ENCODE results near the gene LSM10. TPM values are rescaled to one million over a fixed set of nuclear protein-coding genes. Genes with fewer than 3 reads are reported as not detected.

Gene LSM10
- total and polyA plus RNA-seq, 9 donors: 20.0 to 49.3 (median 37.8) TPM

DNA sequence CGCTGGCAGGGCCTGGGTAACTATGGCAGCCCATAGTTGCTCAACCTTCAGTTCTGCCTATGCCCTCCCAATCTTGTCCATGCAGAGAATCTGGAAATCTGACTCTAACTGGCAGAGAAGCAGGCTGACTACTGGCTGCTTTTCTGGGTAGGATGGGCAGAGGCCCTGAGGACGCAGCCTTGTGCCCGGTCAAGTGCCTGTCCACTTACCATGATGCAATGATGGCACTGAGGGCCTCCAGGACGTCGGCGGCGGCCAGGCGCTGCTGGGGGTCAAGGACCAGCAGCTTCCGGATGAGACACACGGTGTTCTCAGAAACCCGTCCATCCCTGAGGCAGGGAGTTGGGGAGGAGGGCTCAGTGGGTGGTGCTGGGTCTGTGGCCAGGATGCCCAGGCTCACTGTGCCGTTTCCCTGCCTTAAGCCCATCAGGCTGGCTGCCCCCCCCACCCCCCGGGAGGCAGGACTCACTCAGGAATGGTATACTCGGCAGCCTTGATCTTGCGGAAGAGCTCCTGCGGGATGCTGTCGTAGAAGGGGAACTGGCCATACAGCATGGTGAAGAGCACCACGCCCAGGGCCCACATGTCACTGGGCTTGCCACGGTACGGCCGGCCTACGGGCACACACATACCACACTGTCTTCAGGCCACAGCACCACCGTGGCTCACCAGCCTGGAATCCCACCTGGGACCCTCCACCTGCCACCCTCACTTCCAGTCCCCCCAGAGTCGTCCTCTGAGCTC lies 53.9 kb downstream of the LSM10 start:
- Histone ChIP-seq H3K27me3 (no peaks in the 10 kb centered on the region), H3K4me3 (no peak overlapping the region), H3K36me3 (no peaks in the 10 kb centered on the region), H3K9me3 (no peaks in the 10 kb centered on the region), H3K27ac (no peak overlapping the region), H3K4me1 (ENCODE audit: insufficient read depth) (no peaks in the 10 kb centered on the region)
- WGBS, 3 donors: 87 to 92% (median 91%) methylated on average over 20 to 24 of the region's 24 CpGs
- TF ChIP-seq, protein P1, sequence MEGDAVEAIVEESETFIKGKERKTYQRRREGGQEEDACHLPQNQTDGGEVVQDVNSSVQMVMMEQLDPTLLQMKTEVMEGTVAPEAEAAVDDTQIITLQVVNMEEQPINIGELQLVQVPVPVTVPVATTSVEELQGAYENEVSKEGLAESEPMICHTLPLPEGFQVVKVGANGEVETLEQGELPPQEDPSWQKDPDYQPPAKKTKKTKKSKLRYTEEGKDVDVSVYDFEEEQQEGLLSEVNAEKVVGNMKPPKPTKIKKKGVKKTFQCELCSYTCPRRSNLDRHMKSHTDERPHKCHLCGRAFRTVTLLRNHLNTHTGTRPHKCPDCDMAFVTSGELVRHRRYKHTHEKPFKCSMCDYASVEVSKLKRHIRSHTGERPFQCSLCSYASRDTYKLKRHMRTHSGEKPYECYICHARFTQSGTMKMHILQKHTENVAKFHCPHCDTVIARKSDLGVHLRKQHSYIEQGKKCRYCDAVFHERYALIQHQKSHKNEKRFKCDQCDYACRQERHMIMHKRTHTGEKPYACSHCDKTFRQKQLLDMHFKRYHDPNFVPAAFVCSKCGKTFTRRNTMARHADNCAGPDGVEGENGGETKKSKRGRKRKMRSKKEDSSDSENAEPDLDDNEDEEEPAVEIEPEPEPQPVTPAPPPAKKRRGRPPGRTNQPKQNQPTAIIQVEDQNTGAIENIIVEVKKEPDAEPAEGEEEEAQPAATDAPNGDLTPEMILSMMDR (IDR thresholded peaks at IDR 0.05): no peak
- TF ChIP-seq EP300 (IDR thresholded peaks at IDR 0.05) (no peak), POLR2A (IDR thresholded peaks at IDR 0.05) (no peak)
- intact Hi-C loops (cut with DNase I): loop anchor here in 3 of 4 donors (5.0 to 10.0 kb wide), 2 partner anchors 71 to 78 kb away; no protein-coding TSS in a partner anchor
- DNase-seq: no peak

Small RNA genes lying within 50 kb of the gene (small RNA-seq; reads per million reads assigned to genes)
- gene RNU4-27P (not detected), gene SNORA63C (2.0 reads per million, percentile 72 among the genes with 10 or more reads in this experiment)

Other genes with a start within 250 kb of the LSM10 start
- gene TRAPPC3, start 248.4 kb downstream of the LSM10 start, total RNA-seq: 10 to 100 TPM; 42.3 to 49.6 (median 45.2) TPM
- gene TRAPPC3, start 248.4 kb downstream of the LSM10 start, polyA plus RNA-seq: 10 to 100 TPM; 44.0 to 94.6 TPM
- 10 to 100 TPM; 34.9 to 99.1 (median 69.0) TPM for gene MAP7D1, start 241.7 kb downstream of the LSM10 start, total RNA-seq
- gene MAP7D1, start 241.7 kb downstream of the LSM10 start, polyA plus RNA-seq: 10 to 100 TPM; 31.4 to 44.3 TPM
- 100 to 1,000 TPM in 1 of 7 donors, 10 to 100 TPM in 6; 49.2 to 101 (median 92.6) TPM for gene THRAP3, start 173.5 kb downstream of the LSM10 start, total RNA-seq
- gene THRAP3, start 173.5 kb downstream of the LSM10 start, polyA plus RNA-seq: 100 to 1,000 TPM in 1 of 2 donors, 10 to 100 TPM in 1; 40.2 to 109 TPM
- gene SH3D21, start 91.5 kb downstream of the LSM10 start, total RNA-seq: 10 to 100 TPM in 3 of 7 donors, 1 to 10 TPM in 4; 1.9 to 22.6 (median 9.2) TPM
- gene SH3D21, start 91.5 kb downstream of the LSM10 start, polyA plus RNA-seq: 1 to 10 TPM; 3.5 to 3.7 TPM
- 100 to 1,000 TPM in 1 of 7 donors, 10 to 100 TPM in 6; 39.9 to 113 (median 56.8) TPM for gene EVA1B, start 74.3 kb downstream of the LSM10 start, total RNA-seq
- 10 to 100 TPM in 1 of 2 donors, not detected in 1; 54.1 TPM for gene EVA1B, start 74.3 kb downstream of the LSM10 start, polyA plus RNA-seq
- 100 to 1,000 TPM in 1 of 7 donors, 10 to 100 TPM in 6; 22.9 to 104 (median 83.2) TPM for gene STK40, start 12.0 kb downstream of the LSM10 start, total RNA-seq
- gene STK40, start 12.0 kb downstream of the LSM10 start, polyA plus RNA-seq: 10 to 100 TPM; 23.0 to 52.9 TPM
- 10 to 100 TPM in 6 of 7 donors, 1 to 10 TPM in 1; 9.1 to 27.7 (median 12.2) TPM for gene OSCP1, start 52.5 kb upstream of the LSM10 start, total RNA-seq
- 10 to 100 TPM in 1 of 2 donors, 1 to 10 TPM in 1; 9.6 to 16.1 TPM for gene OSCP1, start 52.5 kb upstream of the LSM10 start, polyA plus RNA-seq
- 10 to 100 TPM; 30.9 to 48.8 (median 37.8) TPM for gene MRPS15, start 66.5 kb upstream of the LSM10 start, total RNA-seq
- 10 to 100 TPM; 52.1 to 83.5 TPM for gene MRPS15, start 66.5 kb upstream of the LSM10 start, polyA plus RNA-seq
- gene CSF3R, start 85.0 kb upstream of the LSM10 start, total RNA-seq: 1 to 10 TPM; 2.2 to 5.7 (median 4.8) TPM
- 1 to 10 TPM; 1.9 to 4.3 TPM for gene CSF3R, start 85.0 kb upstream of the LSM10 start, polyA plus RNA-seq